ENCODE results near the gene ADAM23.

Gene ADAM23

DNA sequence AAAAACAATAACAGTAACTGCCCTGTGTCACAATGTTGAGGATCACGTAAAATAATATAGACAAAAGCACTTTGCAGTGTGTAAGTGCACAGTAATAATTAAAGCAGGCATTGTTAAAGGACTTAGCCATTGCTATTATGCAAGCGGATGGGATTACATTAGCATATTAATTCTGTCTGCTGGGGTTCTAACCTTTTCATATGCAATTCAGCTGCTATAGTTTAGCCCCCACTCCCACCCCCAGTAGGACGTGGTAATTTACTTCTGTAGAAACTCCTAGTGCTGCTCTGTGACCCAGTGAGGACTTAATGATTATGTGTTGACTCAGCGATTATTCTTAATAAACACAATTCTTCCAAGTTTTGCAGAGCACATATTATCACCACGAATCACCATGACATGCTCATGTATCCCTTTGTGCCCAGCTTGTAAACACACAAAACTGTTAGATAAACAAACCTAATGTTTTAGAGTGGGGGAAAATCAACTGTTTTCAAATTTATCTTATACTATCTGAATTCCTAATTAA lies 5.1 kb upstream of the ADAM23 start:
- no peak for DNase-seq (ENCODE audit: low read depth in 2 of 2, low spot score in 1 of 2)

DNA sequence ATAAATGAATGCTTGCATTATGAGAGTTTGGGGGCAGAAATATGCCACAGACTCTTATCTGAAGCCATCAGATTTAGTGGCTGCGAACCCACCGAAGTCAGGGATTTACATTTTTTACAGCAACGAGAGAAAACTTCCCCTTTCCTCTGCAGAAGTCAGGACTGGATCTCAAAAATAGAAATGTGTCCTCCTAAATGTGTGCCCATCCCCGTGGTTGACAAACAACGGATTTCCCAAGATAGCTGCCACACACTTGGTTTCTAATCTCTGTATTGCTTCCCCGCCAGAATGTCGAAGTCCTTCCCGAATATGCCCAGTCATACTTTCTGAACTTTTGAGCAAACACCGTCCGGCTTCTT lies 879 bp upstream of the ADAM23 start:
- DNase-seq (ENCODE audit: low read depth in 2 of 2, low spot score in 1 of 2) = no peak

DNA sequence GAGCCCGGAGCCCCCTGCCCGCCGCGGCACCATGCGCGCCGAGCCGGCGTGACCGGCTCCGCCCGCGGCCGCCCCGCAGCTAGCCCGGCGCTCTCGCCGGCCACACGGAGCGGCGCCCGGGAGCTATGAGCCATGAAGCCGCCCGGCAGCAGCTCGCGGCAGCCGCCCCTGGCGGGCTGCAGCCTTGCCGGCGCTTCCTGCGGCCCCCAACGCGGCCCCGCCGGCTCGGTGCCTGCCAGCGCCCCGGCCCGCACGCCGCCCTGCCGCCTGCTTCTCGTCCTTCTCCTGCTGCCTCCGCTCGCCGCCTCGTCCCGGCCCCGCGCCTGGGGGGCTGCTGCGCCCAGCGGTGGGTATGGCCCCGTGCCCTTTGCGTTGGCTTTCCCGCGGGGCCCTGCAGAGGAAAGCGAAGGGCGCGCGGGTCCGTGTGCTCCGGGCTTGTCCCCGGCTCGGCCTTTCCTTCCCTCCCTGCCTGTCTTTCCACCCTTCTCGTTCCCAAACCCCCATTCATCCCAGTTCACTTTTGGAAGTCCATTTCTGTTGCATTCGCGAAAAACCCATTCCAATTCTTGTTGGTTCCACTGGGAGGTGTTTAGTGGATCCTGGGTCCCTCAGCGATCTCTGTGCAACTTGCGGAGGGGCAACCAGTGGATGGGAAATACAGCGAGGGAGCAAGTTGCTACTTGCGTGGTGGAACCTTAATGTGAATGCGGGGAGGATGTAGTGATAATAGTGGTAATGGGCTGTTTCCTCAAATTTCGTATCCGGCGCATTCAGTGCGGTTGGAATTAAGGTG lies 599 bp downstream of the ADAM23 start:
- DNase-seq (ENCODE audit: low read depth in 2 of 2, low spot score in 1 of 2) = no peak

DNA sequence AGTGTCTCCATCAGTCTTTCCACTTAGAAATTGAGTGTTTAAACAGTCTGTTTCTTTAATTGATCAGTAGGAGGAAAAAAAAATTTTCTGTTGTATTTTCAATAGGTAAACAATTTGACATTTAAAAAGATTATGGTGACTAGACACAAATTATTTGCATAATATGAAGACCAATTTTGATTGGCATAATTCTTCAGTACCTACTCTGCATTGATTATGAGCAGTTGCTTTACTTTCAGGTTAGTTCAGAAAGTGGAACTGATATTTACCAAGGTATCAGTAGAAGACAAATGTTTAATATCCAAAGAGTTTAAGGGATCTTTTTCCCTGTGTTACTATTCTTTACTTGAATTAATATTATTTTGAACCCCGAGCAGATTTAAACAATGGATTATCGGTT lies 2.6 kb downstream of the ADAM23 start:
- no peak for DNase-seq (ENCODE audit: low read depth in 2 of 2, low spot score in 1 of 2)

DNA sequence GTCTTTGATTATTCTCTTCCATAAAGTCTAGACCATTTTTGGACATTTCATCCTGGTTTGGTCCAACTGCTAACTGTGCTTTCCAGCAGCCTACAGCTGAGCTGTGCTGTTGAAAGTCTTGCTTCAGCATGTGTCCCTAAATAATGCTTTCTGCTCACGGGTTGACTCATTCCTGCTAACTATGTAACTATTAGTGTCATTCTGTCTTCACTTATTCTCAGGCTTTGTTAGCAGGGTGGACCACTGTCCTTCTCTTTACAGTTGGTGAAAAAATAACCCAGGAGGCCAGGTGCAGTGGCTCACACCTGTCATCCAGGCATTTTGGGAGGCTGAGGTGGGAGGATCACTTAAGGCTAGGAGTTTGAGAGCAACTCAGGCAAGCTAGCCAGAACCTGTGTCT lies 8.9 kb downstream of the ADAM23 start:
- no peak for DNase-seq (ENCODE audit: low read depth in 2 of 2, low spot score in 1 of 2)

DNA sequence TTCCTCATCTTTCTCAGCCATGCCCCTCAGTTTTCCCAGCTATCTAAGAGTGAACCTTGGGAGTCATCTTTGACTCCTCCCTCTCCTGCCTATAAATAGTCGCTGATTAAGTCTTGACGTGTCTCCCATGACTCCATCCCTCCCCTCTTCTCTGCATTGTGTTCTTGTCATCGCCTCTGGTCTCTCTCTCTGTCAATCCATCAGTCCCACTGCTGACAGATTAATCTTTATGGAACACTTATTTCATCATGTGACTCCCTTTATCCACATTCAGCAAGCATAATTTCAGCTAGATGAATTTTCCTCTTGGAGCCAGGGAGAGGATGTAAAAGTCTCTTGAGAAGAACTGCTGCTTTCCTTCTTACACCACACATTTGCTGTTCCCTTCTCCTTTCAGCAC lies 9.4 kb downstream of the ADAM23 start:
- no peak for DNase-seq (ENCODE audit: low read depth in 2 of 2, low spot score in 1 of 2)

DNA sequence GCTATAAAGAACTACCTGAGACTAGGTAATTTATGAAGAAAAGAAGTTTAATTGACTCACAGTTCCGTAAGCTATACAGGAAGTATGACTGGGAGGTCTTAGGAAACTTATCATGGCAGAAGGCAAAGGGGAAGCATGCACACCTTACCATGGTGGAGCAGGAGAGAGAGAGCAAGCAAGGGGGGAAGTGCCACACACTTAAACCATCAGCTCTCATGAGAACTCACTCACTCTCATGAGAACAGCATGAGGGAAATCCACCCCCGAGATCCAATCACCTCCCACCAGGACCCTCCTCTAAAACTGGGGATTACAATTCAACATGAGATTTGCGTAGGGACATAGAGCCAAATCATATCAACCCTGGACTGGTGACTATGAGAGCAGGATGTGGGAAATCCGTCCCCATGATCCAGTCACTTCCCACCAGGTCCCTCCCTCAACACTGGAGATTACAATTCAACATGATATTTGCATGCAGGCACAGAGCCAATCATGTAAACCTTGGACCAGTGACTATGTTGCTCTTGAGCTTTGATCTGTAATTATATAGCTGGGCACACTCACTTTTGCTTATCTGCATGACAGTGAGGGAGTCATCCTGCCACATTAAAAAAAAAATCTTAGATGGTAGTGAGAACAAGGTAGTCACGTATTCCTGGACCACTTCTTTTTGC lies 12.9 kb downstream of the ADAM23 start:
- no peak for DNase-seq (ENCODE audit: low read depth in 2 of 2, low spot score in 1 of 2)

DNA sequence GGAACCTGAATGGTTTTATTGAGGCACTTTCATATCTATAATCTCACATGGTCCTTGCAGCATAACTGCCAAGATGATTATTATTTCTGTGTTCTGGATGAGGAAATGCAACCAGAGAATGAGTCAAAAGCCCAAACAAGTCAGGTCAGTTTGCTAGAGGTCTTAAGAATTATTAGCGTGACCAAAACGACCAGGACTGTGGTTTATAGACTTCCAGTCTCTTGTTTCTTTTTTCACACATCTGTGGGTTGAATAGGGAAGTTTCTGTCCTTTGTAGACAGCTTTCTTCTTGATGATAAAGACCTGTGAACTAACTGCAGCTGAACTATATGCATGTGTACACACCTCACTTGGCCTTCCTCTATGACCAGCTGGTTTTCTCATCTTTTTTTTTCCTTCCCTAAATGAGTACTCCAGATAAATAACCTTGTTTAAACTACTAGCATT lies 13.9 kb downstream of the ADAM23 start:
- no peak for DNase-seq (ENCODE audit: low read depth in 2 of 2, low spot score in 1 of 2)

DNA sequence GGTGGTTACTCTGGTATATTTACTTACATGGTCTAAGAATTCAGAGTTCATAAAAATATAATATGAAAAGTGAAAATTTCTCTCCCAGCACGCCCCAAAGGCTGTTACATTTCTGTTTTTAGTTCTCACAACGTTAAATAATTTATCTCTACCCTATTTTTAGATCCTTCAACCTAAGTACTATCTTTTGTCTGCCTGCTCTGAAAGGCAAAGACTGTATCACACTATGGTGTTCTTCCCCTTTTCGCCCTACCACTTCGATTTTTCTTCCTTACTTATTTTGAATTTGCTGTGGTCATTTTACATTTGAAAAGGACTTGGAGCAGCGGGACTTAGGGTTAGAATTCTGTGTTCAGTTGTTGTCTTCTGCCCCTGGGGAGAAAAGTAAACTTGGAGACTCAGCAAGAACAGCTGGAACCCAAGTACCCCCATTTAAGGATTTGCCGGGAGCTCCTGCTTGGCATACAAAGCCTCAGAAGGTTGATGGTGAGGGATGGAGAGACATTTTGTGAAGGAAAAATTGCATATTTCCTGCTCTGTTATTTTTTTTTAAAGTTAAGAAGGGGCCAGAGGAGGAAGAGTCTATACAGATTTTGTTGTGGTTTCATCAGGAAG lies 19.0 kb downstream of the ADAM23 start:
- no peak for DNase-seq (ENCODE audit: low read depth in 2 of 2, low spot score in 1 of 2)

DNA sequence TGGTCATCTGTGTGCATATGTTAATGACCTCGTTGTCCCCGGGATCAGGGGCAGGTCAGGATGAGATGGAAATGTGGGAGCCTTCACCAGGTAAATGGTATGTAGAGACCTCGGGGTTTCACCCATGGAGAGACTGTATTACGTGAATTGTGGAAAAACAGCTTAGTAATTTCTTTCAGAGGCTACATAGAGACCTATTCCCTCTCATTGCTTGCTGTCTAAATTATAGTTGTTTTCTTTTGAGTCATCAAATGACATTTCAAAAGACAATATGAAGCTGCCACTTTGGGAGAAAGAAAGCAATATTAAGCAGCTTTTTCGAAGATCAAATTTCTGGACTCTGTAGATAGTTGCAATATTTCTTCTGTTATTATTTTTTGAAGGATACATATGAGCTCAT lies 20.4 kb downstream of the ADAM23 start:
- DNase-seq (ENCODE audit: low read depth in 2 of 2, low spot score in 1 of 2) = no peak

DNA sequence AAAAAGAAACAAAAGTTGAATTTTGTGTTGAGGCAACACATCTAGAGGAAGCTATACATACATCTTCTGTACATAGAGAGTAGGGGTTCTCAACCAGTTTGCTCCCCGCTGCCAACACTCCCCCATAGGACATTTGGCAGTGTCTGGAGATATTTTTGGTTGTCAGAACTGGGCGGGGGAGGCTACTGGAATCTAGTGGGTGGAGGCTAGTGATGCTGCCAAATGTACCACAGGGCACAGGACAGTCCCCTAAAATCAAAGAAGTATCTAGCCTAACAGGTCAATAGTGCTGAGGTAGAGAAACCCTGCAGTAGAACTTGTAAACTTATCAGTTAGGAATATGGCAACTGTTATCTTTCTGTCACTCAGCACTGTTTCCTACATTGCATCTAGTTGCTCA lies 21.3 kb downstream of the ADAM23 start:
- no peak for DNase-seq (ENCODE audit: low read depth in 2 of 2, low spot score in 1 of 2)

DNA sequence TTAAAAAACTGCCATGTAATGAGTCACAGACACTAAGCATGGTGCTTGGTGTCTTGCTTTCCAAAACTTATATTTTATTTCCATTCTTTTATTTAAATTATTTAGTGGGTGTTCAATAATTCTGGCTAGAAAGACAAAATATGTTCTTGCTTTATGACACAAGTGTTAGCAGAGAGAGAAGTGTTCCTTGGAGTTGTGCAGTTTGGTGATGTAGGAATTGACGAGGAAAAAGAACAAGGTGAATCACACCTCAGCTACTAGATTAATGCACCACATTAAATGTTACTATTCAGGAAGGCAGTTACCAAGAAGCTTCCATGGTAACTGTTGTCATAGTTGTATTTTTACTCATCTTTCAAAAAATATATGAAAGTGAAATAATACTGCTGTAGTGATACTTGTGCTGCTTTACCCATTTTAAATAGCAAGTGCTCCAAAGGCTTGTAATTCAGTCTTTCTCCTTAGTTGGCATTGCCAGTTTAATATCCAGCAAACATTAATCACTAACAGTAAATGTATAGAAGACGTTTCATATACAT lies 28.3 kb downstream of the ADAM23 start:
- DNase-seq (ENCODE audit: low read depth in 2 of 2, low spot score in 1 of 2) = no peak

DNA sequence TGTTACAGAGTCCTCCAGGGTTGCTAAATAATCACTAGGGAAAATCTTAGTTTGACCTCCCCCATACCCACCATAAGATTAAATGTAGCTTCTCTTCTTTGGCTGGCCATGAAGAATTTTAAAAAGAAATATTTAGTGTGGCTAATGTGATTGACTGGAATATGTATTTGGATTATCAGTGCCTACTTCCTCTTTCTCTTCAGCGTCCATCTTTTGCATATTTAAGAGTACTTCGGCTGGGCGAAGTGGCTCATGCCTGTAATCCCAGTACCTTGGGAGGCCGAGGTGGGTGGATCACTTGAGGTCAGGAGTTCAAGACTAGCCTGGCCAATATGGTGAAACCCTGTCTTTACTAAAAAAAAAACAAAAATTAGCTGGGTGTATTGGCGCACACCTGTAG lies 28.8 kb downstream of the ADAM23 start:
- no peak for DNase-seq (ENCODE audit: low read depth in 2 of 2, low spot score in 1 of 2)

DNA sequence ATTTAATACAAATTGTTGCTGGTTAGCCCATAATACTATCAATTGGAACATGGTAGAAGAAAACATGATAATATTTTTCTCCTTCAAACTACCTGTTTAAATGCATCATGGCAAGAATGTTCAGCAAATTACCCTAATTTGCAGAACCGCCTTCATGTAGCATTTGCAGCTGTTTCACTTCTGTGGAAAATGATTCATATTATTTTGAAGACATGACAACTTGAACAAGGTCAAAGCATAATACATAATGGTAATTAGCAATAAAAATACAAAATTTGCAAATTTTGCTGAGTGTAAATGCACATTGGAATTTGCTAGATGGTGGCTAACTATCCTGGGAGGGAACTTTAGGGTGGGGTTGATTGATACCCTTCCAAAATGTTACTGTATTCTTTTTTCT lies 30.8 kb downstream of the ADAM23 start:
- no peak for DNase-seq (ENCODE audit: low read depth in 2 of 2, low spot score in 1 of 2)

DNA sequence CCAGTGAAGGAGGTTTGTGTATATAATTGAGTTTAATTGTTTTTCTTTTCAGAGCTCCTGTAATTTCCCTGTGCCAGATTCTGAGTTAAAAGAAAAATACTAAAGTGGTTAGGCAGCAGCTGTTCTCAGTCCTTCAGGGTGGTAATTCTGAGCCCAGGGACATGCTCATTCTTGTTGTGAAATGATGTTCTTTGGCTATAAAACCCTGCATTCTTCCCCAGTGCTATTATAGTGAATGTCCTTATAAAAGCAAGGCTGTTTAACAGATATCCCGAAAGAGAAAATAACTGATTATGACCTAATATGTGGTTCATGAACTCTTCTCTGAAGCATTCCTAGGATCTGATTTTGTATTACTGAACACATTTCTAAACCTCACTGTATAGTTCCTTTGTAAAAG lies 34.0 kb downstream of the ADAM23 start:
- DNase-seq (ENCODE audit: low read depth in 2 of 2, low spot score in 1 of 2) = no peak

DNA sequence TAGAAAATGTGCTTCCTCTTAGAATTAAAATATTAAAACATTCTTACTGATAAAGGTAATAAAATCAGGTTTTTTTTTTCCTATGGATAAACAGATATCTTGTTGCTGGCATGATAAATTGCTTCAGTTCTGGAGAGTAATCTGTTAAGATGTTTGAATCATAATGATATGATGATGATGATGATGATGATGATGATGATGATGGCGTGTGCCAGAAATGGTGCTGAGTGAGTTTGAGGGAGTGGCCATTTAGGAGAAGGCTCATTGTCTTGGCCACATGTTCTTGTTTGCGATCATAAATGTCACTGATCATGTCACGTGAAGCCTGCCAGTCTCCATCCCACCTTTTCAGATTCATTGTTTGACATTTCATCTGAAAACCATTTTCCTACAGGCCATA lies 35.0 kb downstream of the ADAM23 start:
- DNase-seq (ENCODE audit: low read depth in 2 of 2, low spot score in 1 of 2) = no peak

DNA sequence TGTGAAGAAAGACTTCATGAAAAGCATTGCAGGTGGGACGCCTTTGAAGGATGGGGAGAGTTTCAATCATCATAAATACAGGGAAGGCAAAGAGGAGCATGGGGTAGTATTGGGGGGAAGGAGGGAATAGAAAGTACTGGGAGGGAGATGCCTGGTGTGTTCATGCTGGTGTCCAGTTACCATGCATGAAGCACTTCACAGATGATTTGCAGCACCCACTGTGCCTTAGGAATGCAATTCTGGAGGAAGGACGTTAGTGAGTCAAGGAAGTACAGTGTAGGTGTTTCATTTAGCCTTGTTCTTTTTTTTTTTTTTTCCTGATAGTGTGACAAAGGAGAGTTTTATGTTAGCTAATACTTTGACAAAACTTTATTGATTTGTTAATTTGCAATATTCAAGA lies 36.8 kb downstream of the ADAM23 start:
- DNase-seq (ENCODE audit: low read depth in 2 of 2, low spot score in 1 of 2) = no peak

DNA sequence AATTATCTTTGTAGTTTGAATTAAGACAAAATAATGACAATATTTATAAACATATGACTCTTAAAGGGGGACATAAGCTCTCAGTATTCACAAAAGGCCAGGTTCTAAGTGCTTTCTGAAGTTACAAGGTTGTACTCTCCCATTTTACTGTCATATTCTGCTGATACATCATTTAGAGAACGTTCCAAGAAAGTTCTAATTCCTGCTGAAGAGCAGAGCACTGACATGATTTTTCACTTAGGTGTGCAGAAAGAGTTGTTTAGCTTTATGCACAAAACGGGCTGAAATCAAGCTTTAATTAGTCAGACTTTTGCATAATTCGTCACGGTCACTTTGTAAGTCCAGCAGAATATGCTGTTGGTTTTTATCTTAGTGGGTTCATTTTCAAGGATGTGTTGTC lies 37.3 kb downstream of the ADAM23 start:
- DNase-seq (ENCODE audit: low read depth in 2 of 2, low spot score in 1 of 2) = no peak

DNA sequence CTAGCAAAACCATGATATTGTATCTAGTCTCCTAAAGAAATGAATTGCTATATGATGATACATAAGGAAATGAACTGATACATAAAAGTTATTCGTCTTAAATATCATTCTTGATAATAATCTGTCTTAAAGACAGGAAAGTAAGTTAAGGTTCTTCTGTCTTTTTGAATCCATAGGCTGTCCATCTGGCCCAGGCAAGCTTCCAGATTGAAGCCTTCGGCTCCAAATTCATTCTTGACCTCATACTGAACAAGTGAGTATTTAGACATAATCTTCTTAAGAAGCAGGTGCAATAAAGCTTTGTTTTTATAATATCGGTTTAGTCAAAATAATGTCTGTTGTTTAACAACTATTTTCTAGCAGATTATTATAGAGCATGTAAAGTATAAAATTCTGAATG lies 37.7 kb downstream of the ADAM23 start:
- no peak for DNase-seq (ENCODE audit: low read depth in 2 of 2, low spot score in 1 of 2)

DNA sequence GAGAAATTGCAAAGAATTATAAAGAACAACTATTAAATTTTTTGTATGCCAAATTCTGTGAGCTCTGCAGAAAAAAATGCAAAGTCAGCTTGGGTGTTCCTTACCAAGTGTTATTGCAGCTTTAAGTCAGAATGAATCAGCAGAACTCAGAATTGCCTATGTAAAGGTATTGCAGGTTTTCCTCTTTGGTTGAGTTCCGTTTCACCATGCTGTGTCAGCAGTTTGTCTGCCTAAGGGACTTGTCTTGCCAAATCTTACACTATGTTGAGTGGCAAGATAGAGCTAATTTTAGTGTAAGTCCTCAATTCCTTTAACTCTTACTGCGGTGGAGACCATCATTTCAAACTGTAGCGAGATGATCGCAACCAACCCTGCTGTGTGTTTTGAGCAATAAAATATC lies 38.8 kb downstream of the ADAM23 start:
- no peak for DNase-seq (ENCODE audit: low read depth in 2 of 2, low spot score in 1 of 2)

DNA sequence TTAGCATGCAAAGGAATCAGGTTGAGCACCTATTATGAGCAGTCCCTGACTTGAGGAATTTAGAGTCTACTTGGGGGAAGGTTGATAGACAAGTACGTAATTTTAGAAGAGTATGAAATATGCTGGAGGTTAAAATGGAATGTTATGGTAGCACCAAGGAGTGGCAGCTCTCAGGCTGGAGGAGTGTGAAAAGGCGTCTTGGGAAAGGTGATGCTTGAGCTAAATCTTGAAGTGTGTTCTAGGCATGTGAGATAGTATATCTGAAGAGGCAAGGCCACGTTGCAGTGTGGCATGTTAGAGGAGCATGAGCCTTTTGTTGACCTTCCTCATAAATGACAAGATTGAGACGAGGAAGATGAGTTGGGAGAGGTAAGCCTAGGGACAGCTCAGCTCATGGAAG lies 39.3 kb downstream of the ADAM23 start:
- DNase-seq (ENCODE audit: low read depth in 2 of 2, low spot score in 1 of 2) = no peak

DNA sequence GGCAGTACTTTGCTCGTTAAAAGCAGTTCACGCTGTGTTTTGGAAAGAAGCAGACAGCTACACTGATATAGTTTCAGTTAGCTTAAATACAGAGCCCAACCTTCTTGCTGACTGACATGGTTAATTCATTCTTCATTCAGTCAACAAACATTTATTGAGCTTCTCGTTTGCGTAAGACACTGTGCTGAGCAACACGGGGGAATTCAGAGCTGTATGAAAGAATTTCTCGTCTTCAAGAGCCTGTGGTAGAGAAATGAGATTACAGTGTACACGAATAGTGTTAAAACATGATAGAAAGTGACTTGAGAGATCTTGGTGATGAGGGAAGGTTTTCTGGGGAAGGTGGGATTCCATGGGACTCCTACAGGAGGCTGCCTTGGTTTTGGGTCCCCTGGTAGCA lies 44.7 kb downstream of the ADAM23 start:
- no peak for DNase-seq (ENCODE audit: low read depth in 2 of 2, low spot score in 1 of 2)

Data from stimulated activated CD8-positive, alpha-beta memory T cell treated with anti-CD3 and anti-CD28 coated beads, Interleukin-4, amount 100 ng/mL, for 1 hour (primary cell).